Gastrocnemius medialis (tissue), 4 donors: Measurements from ENCODE around the gene BNIP5. TPM values are rescaled to one million over a fixed set of nuclear protein-coding genes. Genes with fewer than 3 reads are reported as not detected.

ENCODE experiments used
- ATAC-seq, 2 donors: fragments of 150-250 bp; one replicate each; pipeline ENCODE4 v1.9.1; 2016
- DNase-seq, 2 donors: peaks; one replicate each; pipeline ENCODE4 v3.0.0-alpha.2; 2019
- H3K27ac ChIP-seq, 4 donors: fragments of 200-600 bp; sonication (generic); 1 replicate in 1 of 4; 2 replicates in 3 of 4; pipeline ENCODE4 v1.5.1; 2016 to 2018; ENCODE audit warnings: mild to moderate bottlenecking in 2 of 4, moderate library complexity in 1 of 4
- H3K27me3 ChIP-seq, 3 donors: fragments of 200-600 bp; sonication (generic) in 2 of 3; 1 replicate in 1 of 3; 2 replicates in 2 of 3; pipeline versions ENCODE4 v1.5.1 to v1.6.0; 2016 to 2019; ENCODE audit warnings: mild to moderate bottlenecking in 1 of 3, moderate library complexity in 1 of 3
- H3K36me3 ChIP-seq, 2 donors: fragments of 200-600 bp; sonication (generic) in 1 of 2; one replicate each; pipeline ENCODE4 v1.5.1; 2017 to 2018
- H3K4me1 ChIP-seq, 2 donors: fragments of 200-600 bp; sonication (generic) in 1 of 2; one replicate each; pipeline ENCODE4 v1.5.1; 2016 to 2017; ENCODE audit warnings: mild to moderate bottlenecking in 2 of 2
- H3K4me3 ChIP-seq, 4 donors: fragments of 200-600 bp; sonication (generic) in 3 of 4; 1 replicate in 1 of 4; 2 replicates in 3 of 4; pipeline ENCODE4 v1.5.1; 2016 to 2019; ENCODE audit warnings: mild to moderate bottlenecking in 2 of 4
- H3K9me3 ChIP-seq, 3 donors: fragments of 200-600 bp; sonication (generic) in 2 of 3; 1 replicate in 1 of 3; 2 replicates in 2 of 3; pipeline ENCODE4 v1.5.1; 2016 to 2019
- CTCF ChIP-seq, 5 experiments: fragments of 450-650 bp in 3 of 5; fragments of 200-600 bp in 2 of 5; sonication (generic) in 2 of 5; IDR thresholded peaks in 4 of 5; conservative IDR thresholded peaks in 1 of 5; 1 replicate in 4 of 5; 2 replicates in 1 of 5; pipeline ENCODE4 v1.5.1; 2016 to 2019; ENCODE audit warnings: antibody characterized with exemption in 5 of 5, mild to moderate bottlenecking in 3 of 5, moderate library complexity in 3 of 5
- POLR2A ChIP-seq, 2 donors: fragments of 450-650 bp; IDR thresholded peaks; one replicate each; pipeline ENCODE4 v1.6.1; 2017; ENCODE audit warnings: antibody characterized with exemption in 2 of 2, mild to moderate bottlenecking in 2 of 2, moderate library complexity in 2 of 2
- in situ Hi-C, 4 donors: fragments of 200-750 bp; cut with MboI; loops; one replicate each; pipeline versions ENCODE4 v1.15.0 to v1.8.0; 2017; ENCODE audit warnings: low sequenced_read_pairs in 4 of 4
- intact Hi-C: fragments of 100-400 bp; cut with DNase I; formaldehyde crosslinking; loops from one replicate; pipeline ENCODE4 v1.15.1; 2023; ENCODE audit warnings: low total_unique reads
- total RNA-seq, 4 donors: library from RNA; depleted of rRNA; stranded (reverse); fragments of >200 nt; gene quantifications; one replicate each; pipeline versions ENCODE4 v1.1.0 to v1.2.3, GENCODE V29; 2016

Gene BNIP5
- total RNA-seq, 4 donors from 2014 or later: not detected

DNA sequence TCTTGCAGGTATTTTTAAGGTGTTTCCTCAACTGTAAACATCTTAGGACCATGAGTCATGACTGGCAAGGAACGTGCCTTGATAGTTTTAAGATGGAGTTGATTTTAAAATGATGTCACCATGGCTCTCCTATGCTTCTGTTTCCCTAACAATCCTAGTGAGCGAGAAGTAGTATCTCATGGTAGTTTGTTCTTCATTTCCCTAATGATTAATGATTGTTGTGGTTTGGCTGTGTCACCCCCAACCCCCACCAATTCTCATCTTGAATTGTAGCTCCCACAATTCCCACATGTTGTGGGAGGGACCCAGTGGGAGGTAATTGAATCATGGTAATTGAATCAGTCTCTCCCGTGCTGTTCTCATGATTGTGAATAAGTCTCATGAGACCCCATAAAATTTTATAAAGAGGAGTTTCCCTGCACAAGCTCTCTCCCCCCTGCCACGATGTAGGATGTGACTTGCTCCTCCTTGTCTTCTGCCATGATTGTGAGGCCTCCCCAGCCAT is 16.8 kb upstream of the BNIP5 start:
- ATAC-seq: no peak

DNA sequence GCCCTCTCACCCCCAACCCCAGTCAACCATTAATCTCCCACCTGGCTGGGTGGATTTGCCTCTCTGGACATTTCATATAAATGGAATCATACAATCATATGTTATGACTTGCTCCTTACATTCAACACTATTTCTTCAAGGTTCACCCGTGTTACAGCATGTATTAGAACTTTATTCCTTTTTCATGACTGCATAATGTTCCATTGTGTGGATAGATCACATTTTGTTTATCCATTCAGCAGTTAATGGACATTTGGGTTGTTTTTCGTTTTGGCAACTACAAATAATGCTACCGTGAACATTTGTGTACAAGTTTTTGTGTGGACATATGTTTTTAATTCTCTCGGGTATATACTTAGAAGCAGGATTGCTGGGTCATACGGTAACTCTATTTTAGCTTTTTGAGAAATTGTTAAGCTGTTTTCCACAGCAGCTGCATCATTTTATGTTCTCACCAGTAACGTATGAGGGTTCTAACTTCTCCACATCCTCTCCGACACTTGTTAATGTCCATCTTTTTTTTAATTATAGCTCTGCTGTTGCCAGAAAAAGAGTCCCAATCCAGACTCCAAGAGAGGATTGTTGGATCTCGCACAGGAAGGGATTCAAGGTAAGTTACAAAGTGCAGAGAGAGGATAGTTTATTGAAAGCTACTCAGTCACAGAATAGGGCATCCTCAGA is 15.9 kb upstream of the BNIP5 start:
- Histone ChIP-seq H3K27ac (no peak overlapping the region), H3K27me3 (peaks cover 0 to 7% (median 3%) of the 10 kb centered on the region in 3 donors), H3K9me3 (no peaks in the 10 kb centered on the region), H3K4me3 (no peak overlapping the region), H3K4me1 (no peaks in the 10 kb centered on the region), H3K36me3 (no peaks in the 10 kb centered on the region)
- intact Hi-C loops (no loop called here), in situ Hi-C loops (loop anchor here in 1 of 4 donors (25.0 kb wide), 1 partner anchor 240 kb away; no protein-coding TSS in a partner anchor)
- DNase-seq: no peak
- ATAC-seq: no peak
- TF ChIP-seq CTCF (IDR thresholded peaks at IDR 0.05 in 4 of 5, conservative IDR thresholded peaks at IDR 0.05 in 1 of 5) (no peak), POLR2A (IDR thresholded peaks at IDR 0.05) (no peak)

More for the DNA sequence above, 16.8 kb upstream of the BNIP5 start:
- intact Hi-C loops: no loop called here
- no peaks in the 10 kb centered on the region for H3K9me3 ChIP-seq
- peaks cover 0 to 7% (median 3%) of the 10 kb centered on the region in 3 donors for H3K27me3 ChIP-seq
- in situ Hi-C loops: loop anchor here in 1 of 4 donors (25.0 kb wide), 1 partner anchor 241 kb away; no protein-coding TSS in a partner anchor
- no peaks in the 10 kb centered on the region for H3K36me3 ChIP-seq
- peaks cover 3% of the 10 kb centered on the region in 2 donors for H3K4me1 ChIP-seq
- no peak overlapping the region for H3K27ac ChIP-seq
- no peak overlapping the region for H3K4me3 ChIP-seq
- TF ChIP-seq CTCF (IDR thresholded peaks at IDR 0.05 in 4 of 5, conservative IDR thresholded peaks at IDR 0.05 in 1 of 5): no peak
- TF ChIP-seq POLR2A (IDR thresholded peaks at IDR 0.05): no peak
- DNase-seq: no peak

DNA sequence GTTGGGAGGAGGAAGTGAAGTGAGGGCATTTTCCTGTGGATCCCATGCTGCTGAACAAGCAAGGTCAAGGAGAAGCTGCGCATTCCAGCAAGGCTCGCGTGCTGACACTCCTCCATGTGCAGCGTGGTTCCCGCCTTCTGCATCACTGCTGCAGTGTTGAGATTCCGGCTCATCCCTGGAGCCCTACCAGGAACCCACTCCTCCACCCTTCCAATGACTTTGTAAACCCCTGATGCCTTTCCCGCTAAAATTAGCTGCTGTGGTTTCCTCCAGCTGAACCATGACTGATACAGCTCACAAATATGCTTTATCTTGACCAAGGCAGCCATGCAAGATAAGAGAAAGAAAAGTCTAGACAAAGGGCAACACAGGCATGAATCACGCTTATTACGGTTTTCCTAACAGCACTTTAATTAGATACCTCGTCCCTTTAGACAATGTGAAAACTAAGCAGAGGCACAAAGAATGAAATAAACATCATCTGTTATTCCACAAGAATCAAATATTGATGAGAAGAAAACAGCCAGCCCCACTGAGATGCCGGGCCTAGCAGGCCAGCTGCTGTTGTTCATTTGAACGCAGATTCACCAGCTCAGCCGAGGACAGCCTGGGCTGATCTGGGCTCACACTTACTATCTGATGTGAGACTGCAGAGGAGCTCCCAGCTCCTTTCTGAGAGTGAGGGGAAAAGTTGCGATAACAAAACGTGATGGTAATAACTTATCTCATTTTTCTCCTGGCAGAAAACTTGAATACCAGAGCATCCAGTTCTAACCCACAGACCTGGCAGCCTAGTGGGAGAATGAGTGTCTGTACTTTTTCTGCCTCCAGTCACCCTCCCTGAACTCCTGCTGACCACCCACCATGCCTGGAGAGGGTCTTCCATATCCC is 14.2 kb upstream of the BNIP5 start:
- no peaks in the 10 kb centered on the region for H3K4me1 ChIP-seq
- ATAC-seq (peak in 1 of 2 donors; percentile 21), DNase-seq (no peak)
- TF ChIP-seq POLR2A (IDR thresholded peaks at IDR 0.05) (no peak), CTCF (IDR thresholded peaks at IDR 0.05 in 4 of 5, conservative IDR thresholded peaks at IDR 0.05 in 1 of 5) (no peak)
- H3K36me3 ChIP-seq: no peaks in the 10 kb centered on the region
- intact Hi-C loops (no loop called here), in situ Hi-C loops (loop anchor here in 1 of 4 donors (25.0 kb wide), 1 partner anchor 239 kb away; no protein-coding TSS in a partner anchor)
- H3K27me3 ChIP-seq: peaks cover 0 to 7% (median 3%) of the 10 kb centered on the region in 3 donors
- no peaks in the 10 kb centered on the region for H3K9me3 ChIP-seq
- H3K4me3 ChIP-seq: no peak overlapping the region
- H3K27ac ChIP-seq: no peak overlapping the region

- in situ Hi-C loops: loop anchor here in 1 of 4 donors (25.0 kb wide), 1 partner anchor 238 kb away; no protein-coding TSS in a partner anchor
These were observed 13.4 kb upstream of the BNIP5 start for GRCh38 chr6:36350082-36350481.

More at GRCh38 chr6:36350082-36350481, 13.4 kb upstream of the BNIP5 start:
- no peak overlapping the region for H3K27ac ChIP-seq
- no peak overlapping the region for H3K4me3 ChIP-seq
- H3K36me3 ChIP-seq: no peaks in the 10 kb centered on the region
- intact Hi-C loops: no loop called here
- H3K9me3 ChIP-seq: no peaks in the 10 kb centered on the region
- H3K27me3 ChIP-seq: peaks cover 0 to 7% (median 3%) of the 10 kb centered on the region in 3 donors
- no peak for TF ChIP-seq POLR2A (IDR thresholded peaks at IDR 0.05)
- no peak for TF ChIP-seq CTCF (IDR thresholded peaks at IDR 0.05 in 4 of 5, conservative IDR thresholded peaks at IDR 0.05 in 1 of 5)
- ATAC-seq: peak; percentile 50 to 53
- DNase-seq: no peak
- no peaks in the 10 kb centered on the region for H3K4me1 ChIP-seq
